Fibroblast of skin of scalp (primary cell): ENCODE results near the gene MEOX1.

Experiments used
- DNase-seq: peaks from one replicate; pipeline ENCODE4 v3.0.0-alpha.2; 2013

Gene MEOX1

GRCh38 chr17:43652124-43652480, 9.6 kb downstream of the MEOX1 start:
- no peak for DNase-seq

- DNase-seq = no peak
Measured at GRCh38 chr17:43650471-43650870, 11.3 kb downstream of the MEOX1 start.

- DNase-seq = no peak
Measured at GRCh38 chr17:43648916-43649315, 12.8 kb downstream of the MEOX1 start.

- peak; percentile 33 for DNase-seq
Measured at GRCh38 chr17:43645765-43646481, 15.8 kb downstream of the MEOX1 start.

- no peak for DNase-seq
Measured at GRCh38 chr17:43645450-43645764, 16.3 kb downstream of the MEOX1 start.

- no peak for DNase-seq
Measured at GRCh38 chr17:43644081-43644480, 17.6 kb downstream of the MEOX1 start.

- peak; percentile 24 for DNase-seq
Measured at GRCh38 chr17:43641416-43641815, 20.3 kb downstream of the MEOX1 start.

- no peak for DNase-seq
Measured at GRCh38 chr17:43640491-43641252, 21.1 kb downstream of the MEOX1 start.

- DNase-seq = no peak
Measured at GRCh38 chr17:43637563-43638323, 24.0 kb downstream of the MEOX1 start.

GRCh38 chr17:43636426-43636825, 25.3 kb downstream of the MEOX1 start:
- no peak for DNase-seq

GRCh38 chr17:43634591-43635125, 27.1 kb downstream of the MEOX1 start:
- no peak for DNase-seq

- no peak for DNase-seq
Measured at GRCh38 chr17:43632221-43632620, 29.5 kb downstream of the MEOX1 start.

- DNase-seq = no peak
Measured at GRCh38 chr17:43631429-43631828, 30.3 kb downstream of the MEOX1 start.

GRCh38 chr17:43628089-43628650, 33.6 kb downstream of the MEOX1 start:
- DNase-seq = no peak

GRCh38 chr17:43627653-43628052, 34.1 kb downstream of the MEOX1 start:
- DNase-seq = no peak

GRCh38 chr17:43626023-43626422, 35.7 kb downstream of the MEOX1 start:
- no peak for DNase-seq

GRCh38 chr17:43625606-43626005, 36.1 kb downstream of the MEOX1 start:
- no peak for DNase-seq

- no peak for DNase-seq
Measured at GRCh38 chr17:43620581-43620980, 41.1 kb downstream of the MEOX1 start.

- DNase-seq = no peak
Measured at GRCh38 chr17:43620147-43620546, 41.6 kb downstream of the MEOX1 start.

- no peak for DNase-seq
Measured at GRCh38 chr17:43619705-43620104, 42.0 kb downstream of the MEOX1 start.

- no peak for DNase-seq
Measured at GRCh38 chr17:43618276-43618675, 43.4 kb downstream of the MEOX1 start.

- no peak for DNase-seq
Measured at GRCh38 chr17:43616852-43617251, 44.9 kb downstream of the MEOX1 start.

- no peak for DNase-seq
Measured at GRCh38 chr17:43616421-43616820, 45.3 kb downstream of the MEOX1 start.
